ENCODE results near the gene KDM1B. TPM values are rescaled to one million over a fixed set of nuclear protein-coding genes. Genes with fewer than 3 reads are reported as not detected.

The KDM1B gene
- total RNA-seq, 4 donors from 2014 or later: 23.5 to 27.9 (median 24.5) TPM

GRCh38 chr6:18235524-18235923, 80.3 kb downstream of the KDM1B start:
- 78 to 98% methylated on average over 3 of the region's 3 CpGs for WGBS, 2 donors
- intact Hi-C loops (cut with DNase I; ENCODE audit: low total_unique reads): no loop called here
- H3K4me3 ChIP-seq (ENCODE audit: low read depth, poor library complexity, severe bottlenecking): no peak overlapping the region
- DNase-seq (ENCODE audit: low spot score in 2 of 2): no peak
- no peak for TF ChIP-seq POLR2A (IDR thresholded peaks at IDR 0.05)
- TF ChIP-seq, protein P1, sequence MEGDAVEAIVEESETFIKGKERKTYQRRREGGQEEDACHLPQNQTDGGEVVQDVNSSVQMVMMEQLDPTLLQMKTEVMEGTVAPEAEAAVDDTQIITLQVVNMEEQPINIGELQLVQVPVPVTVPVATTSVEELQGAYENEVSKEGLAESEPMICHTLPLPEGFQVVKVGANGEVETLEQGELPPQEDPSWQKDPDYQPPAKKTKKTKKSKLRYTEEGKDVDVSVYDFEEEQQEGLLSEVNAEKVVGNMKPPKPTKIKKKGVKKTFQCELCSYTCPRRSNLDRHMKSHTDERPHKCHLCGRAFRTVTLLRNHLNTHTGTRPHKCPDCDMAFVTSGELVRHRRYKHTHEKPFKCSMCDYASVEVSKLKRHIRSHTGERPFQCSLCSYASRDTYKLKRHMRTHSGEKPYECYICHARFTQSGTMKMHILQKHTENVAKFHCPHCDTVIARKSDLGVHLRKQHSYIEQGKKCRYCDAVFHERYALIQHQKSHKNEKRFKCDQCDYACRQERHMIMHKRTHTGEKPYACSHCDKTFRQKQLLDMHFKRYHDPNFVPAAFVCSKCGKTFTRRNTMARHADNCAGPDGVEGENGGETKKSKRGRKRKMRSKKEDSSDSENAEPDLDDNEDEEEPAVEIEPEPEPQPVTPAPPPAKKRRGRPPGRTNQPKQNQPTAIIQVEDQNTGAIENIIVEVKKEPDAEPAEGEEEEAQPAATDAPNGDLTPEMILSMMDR (IDR thresholded peaks at IDR 0.05): no peak

DNA sequence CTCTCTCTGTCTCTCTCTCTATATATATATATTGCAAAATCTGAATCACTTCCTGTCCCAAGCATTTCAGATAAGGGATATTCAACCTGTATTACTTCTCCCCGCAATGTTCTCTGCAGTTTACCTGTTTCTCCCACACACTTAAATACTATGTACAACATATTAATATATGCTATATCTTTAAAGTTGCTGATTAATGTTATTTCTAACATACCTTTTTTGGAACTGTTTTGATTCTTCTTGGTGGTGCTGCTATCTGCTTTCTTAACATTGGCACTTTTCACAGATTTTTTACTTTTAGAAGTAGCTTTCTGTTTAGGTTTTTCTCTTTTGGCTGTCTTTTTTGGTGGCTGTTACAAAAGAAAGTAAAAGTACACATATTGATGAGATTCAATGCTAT, 81.9 kb downstream of the KDM1B start:
- intact Hi-C loops (cut with DNase I; ENCODE audit: low total_unique reads): no loop called here
- whole genome bisulfite sequencing, 2 donors: 92 to 100% methylated on average over 1 of the region's 1 CpG
- H3K4me3 ChIP-seq (ENCODE audit: low read depth, poor library complexity, severe bottlenecking): no peak overlapping the region
- DNase-seq (ENCODE audit: low spot score in 2 of 2): no peak
- TF ChIP-seq POLR2A (IDR thresholded peaks at IDR 0.05): no peak
- TF ChIP-seq, protein P1 (IDR thresholded peaks at IDR 0.05): no peak

GRCh38 chr6:18240230-18240629, 85.0 kb downstream of the KDM1B start:
- TF ChIP-seq POLR2A (IDR thresholded peaks at IDR 0.05): no peak
- TF ChIP-seq, protein P1 (IDR thresholded peaks at IDR 0.05): no peak
- DNase-seq (ENCODE audit: low spot score in 2 of 2): no peak
- intact Hi-C loops (cut with DNase I; ENCODE audit: low total_unique reads): no loop called here
- H3K4me3 ChIP-seq (ENCODE audit: low read depth, poor library complexity, severe bottlenecking): no peak overlapping the region
- WGBS, 2 donors: 68 to 77% methylated on average over 2 of the region's 2 CpGs

GRCh38 chr6:18241208-18242038, 86.2 kb downstream of the KDM1B start:
- DNase-seq (ENCODE audit: low spot score in 2 of 2): no peak
- TF ChIP-seq POLR2A (IDR thresholded peaks at IDR 0.05): no peak
- TF ChIP-seq, protein P1 (IDR thresholded peaks at IDR 0.05): no peak
- WGBS, 2 donors: 57 to 87% methylated on average over 1 of the region's 1 CpG
- no peak overlapping the region for H3K4me3 ChIP-seq (ENCODE audit: low read depth, poor library complexity, severe bottlenecking)
- intact Hi-C loops (cut with DNase I; ENCODE audit: low total_unique reads): no loop called here

- 84 to 90% methylated on average over 11 of the region's 11 CpGs for WGBS, 2 donors
- intact Hi-C loops (cut with DNase I; ENCODE audit: low total_unique reads): no loop called here
- no peak for DNase-seq (ENCODE audit: low spot score in 2 of 2)
- no peak for TF ChIP-seq POLR2A (IDR thresholded peaks at IDR 0.05)
- TF ChIP-seq, protein P1 (IDR thresholded peaks at IDR 0.05): no peak
- no peak overlapping the region for H3K4me3 ChIP-seq (ENCODE audit: low read depth, poor library complexity, severe bottlenecking)
Observed at GRCh38 chr6:18242062-18242851, 87.0 kb downstream of the KDM1B start.

Measured in lower leg skin (tissue), 4 donors.